Measurements from ENCODE around the gene TRIM44. TPM values are rescaled to one million over a fixed set of nuclear protein-coding genes. Genes with fewer than 3 reads are reported as not detected.

Gene TRIM44
- polyA plus RNA-seq, 1 experiment = 62.0 TPM

- H3K4me3 ChIP-seq (ENCODE audit: low read depth, low read length) = no peak overlapping the region
- H3K36me3 ChIP-seq (ENCODE audit: control insufficient read depth, insufficient read depth, low read length) = no peaks in the 10 kb centered on the region
- ChIA-PET POLR2A (no interaction called here), CTCF (interaction anchor here (0.7 kb wide), 1 partner anchor 141 kb away, joined by 3 read pairs; no protein-coding TSS in a partner anchor)
- H3K27me3 ChIP-seq (ENCODE audit: control insufficient read depth, insufficient read depth, low read length) = no peaks in the 10 kb centered on the region
- no peak for DNase-seq (ENCODE audit: low read depth)
- TF ChIP-seq, protein P1, sequence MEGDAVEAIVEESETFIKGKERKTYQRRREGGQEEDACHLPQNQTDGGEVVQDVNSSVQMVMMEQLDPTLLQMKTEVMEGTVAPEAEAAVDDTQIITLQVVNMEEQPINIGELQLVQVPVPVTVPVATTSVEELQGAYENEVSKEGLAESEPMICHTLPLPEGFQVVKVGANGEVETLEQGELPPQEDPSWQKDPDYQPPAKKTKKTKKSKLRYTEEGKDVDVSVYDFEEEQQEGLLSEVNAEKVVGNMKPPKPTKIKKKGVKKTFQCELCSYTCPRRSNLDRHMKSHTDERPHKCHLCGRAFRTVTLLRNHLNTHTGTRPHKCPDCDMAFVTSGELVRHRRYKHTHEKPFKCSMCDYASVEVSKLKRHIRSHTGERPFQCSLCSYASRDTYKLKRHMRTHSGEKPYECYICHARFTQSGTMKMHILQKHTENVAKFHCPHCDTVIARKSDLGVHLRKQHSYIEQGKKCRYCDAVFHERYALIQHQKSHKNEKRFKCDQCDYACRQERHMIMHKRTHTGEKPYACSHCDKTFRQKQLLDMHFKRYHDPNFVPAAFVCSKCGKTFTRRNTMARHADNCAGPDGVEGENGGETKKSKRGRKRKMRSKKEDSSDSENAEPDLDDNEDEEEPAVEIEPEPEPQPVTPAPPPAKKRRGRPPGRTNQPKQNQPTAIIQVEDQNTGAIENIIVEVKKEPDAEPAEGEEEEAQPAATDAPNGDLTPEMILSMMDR (IDR thresholded peaks at IDR 0.05; ENCODE audit: insufficient read depth, low read depth, low read length) = no peak
These were observed 37.8 kb upstream of the TRIM44 start for GRCh38 chr11:35624781-35625180.

GRCh38 chr11:35626501-35626900 is 36.1 kb upstream of the TRIM44 start:
- DNase-seq (ENCODE audit: low read depth) = no peak
- POLR2A ChIA-PET = interaction anchor here (0.9 kb wide), 1 partner anchor 33 kb away, joined by 7 read pairs; no protein-coding TSS in a partner anchor
- TF ChIP-seq, protein P1 (IDR thresholded peaks at IDR 0.05; ENCODE audit: insufficient read depth, low read depth, low read length) = no peak
- CTCF ChIA-PET = no interaction called here
- Histone ChIP-seq H3K36me3 (ENCODE audit: control insufficient read depth, insufficient read depth, low read length) (no peaks in the 10 kb centered on the region), H3K27me3 (ENCODE audit: control insufficient read depth, insufficient read depth, low read length) (no peaks in the 10 kb centered on the region), H3K4me3 (ENCODE audit: low read depth, low read length) (no peak overlapping the region)

- ChIA-PET POLR2A (no interaction called here), CTCF (interaction anchor here (0.5 to 1.2 kb wide), 3 partner anchors 144 to 703 kb away, joined by 3 read pairs; no protein-coding TSS in a partner anchor)
- TF ChIP-seq, protein P1 (IDR thresholded peaks at IDR 0.05; ENCODE audit: insufficient read depth, low read depth, low read length) = no peak
These were observed 33.1 kb upstream of the TRIM44 start for GRCh38 chr11:35629511-35629910.

DNA sequence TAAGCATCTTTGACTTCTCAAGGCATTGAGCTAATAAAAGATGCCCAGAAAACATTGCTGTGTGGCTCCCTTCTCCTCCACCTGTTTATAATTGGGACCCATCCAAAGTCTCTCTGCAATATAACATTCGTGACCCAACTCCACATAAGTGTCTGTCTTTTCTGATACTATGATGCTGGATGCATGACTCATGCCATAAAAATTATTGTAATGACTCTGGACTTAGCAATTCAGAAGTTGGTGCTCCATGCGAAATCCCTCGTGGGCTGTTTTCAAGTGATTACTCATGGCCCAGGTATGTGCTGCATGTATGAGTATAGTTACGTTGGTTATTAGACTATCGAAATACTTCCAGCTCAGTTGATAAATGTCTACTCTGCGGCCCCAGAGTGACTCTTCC is 32.7 kb upstream of the TRIM44 start:
- POLR2A ChIA-PET = no interaction called here

More at GRCh38 chr11:35629511-35629910, 33.1 kb upstream of the TRIM44 start:
- H3K4me3 ChIP-seq (ENCODE audit: low read depth, low read length) = no peak overlapping the region
- H3K27me3 ChIP-seq (ENCODE audit: control insufficient read depth, insufficient read depth, low read length) = no peaks in the 10 kb centered on the region
- H3K36me3 ChIP-seq (ENCODE audit: control insufficient read depth, insufficient read depth, low read length) = no peaks in the 10 kb centered on the region
- no peak for DNase-seq (ENCODE audit: low read depth)

GRCh38 chr11:35631891-35632290 is 30.7 kb upstream of the TRIM44 start:
- TF ChIP-seq, protein P1 (IDR thresholded peaks at IDR 0.05; ENCODE audit: insufficient read depth, low read depth, low read length) = no peak
- POLR2A ChIA-PET = no interaction called here
- DNase-seq (ENCODE audit: low read depth) = no peak
- CTCF ChIA-PET = interaction anchor here (1.0 kb wide), 1 partner anchor 17 kb away, joined by 3 read pairs; no protein-coding TSS in a partner anchor
- Histone ChIP-seq H3K4me3 (ENCODE audit: low read depth, low read length) (no peak overlapping the region), H3K27me3 (ENCODE audit: control insufficient read depth, insufficient read depth, low read length) (no peaks in the 10 kb centered on the region), H3K36me3 (ENCODE audit: control insufficient read depth, insufficient read depth, low read length) (no peaks in the 10 kb centered on the region)

More for the DNA sequence above, 32.7 kb upstream of the TRIM44 start:
- no peaks in the 10 kb centered on the region for H3K36me3 ChIP-seq (ENCODE audit: control insufficient read depth, insufficient read depth, low read length)
- H3K27me3 ChIP-seq (ENCODE audit: control insufficient read depth, insufficient read depth, low read length) = no peaks in the 10 kb centered on the region
- DNase-seq (ENCODE audit: low read depth) = peak; percentile 97
- no peak overlapping the region for H3K4me3 ChIP-seq (ENCODE audit: low read depth, low read length)
- TF ChIP-seq, protein P1 (IDR thresholded peaks at IDR 0.05; ENCODE audit: insufficient read depth, low read depth, low read length) = no peak
- CTCF ChIA-PET = interaction anchor here (0.5 to 1.2 kb wide), 3 partner anchors 145 to 703 kb away, joined by 3 read pairs; no protein-coding TSS in a partner anchor
